Fibroblast of the aortic adventitia (primary cell): ENCODE data around the gene TMEM95. TPM values are rescaled to one million over a fixed set of nuclear protein-coding genes. Genes with fewer than 3 reads are reported as not detected.

Experiments used
- DNase-seq: peaks from one replicate; pipeline ENCODE4 v3.0.0-alpha.2; 2010; ENCODE audit warnings: low read depth
- H3K4me3 ChIP-seq: 2 replicates; pipeline ENCODE4 v1.5.1; 2011; ENCODE audit warnings: low read depth, mild to moderate bottlenecking, control low read depth, low read length, moderate library complexity
- CTCF ChIP-seq: IDR thresholded peaks from 2 replicates; pipeline ENCODE4 v1.5.1; 2011; ENCODE audit warnings: mild to moderate bottlenecking, low read length, control low read depth, inconsistent platforms; ENCODE audit not compliant: insufficient read depth
- total RNA-seq: library from RNA; depleted of rRNA; stranded (reverse); fragments of >200 nt; gene quantifications from 2 replicates; pipeline ENCODE4 v1.2.3, GENCODE V29; 2012; ENCODE audit warnings: low replicate concordance

The TMEM95 gene
- total RNA-seq, 1 donor: not detected

GRCh38 chr17:7324438-7324779 lies 30.5 kb upstream of the TMEM95 start:
- H3K4me3 ChIP-seq: no peak overlapping the region
- TF ChIP-seq CTCF: no peak
- no peak for DNase-seq

- DNase-seq: no peak
- no peak for TF ChIP-seq CTCF
- H3K4me3 ChIP-seq: no peak overlapping the region
These were observed 29.9 kb upstream of the TMEM95 start for GRCh38 chr17:7325031-7325528.

- no peak overlapping the region for H3K4me3 ChIP-seq
- TF ChIP-seq CTCF: no peak
- DNase-seq: no peak
These were observed 28.8 kb upstream of the TMEM95 start for GRCh38 chr17:7326186-7326585.

GRCh38 chr17:7327056-7327455 lies 27.9 kb upstream of the TMEM95 start:
- TF ChIP-seq CTCF: no peak
- H3K4me3 ChIP-seq: no peak overlapping the region
- DNase-seq: no peak

GRCh38 chr17:7327501-7327900 lies 27.5 kb upstream of the TMEM95 start:
- no peak for TF ChIP-seq CTCF
- DNase-seq: no peak
- H3K4me3 ChIP-seq: no peak overlapping the region

- peak overlapping the region; percentile 97 for H3K4me3 ChIP-seq
- no peak for TF ChIP-seq CTCF
- no peak for DNase-seq
These were observed 26.9 kb upstream of the TMEM95 start for GRCh38 chr17:7328009-7328408.

- TF ChIP-seq CTCF: no peak
- H3K4me3 ChIP-seq: peak within 1 kb of the TSS; percentile 97
- DNase-seq: no peak
These were observed 26.0 kb upstream of the TMEM95 start, which contains the start of gene NEURL4 for GRCh38 chr17:7328840-7329373. Gene NEURL4 (minus strand): TSS chr17:7329335. CDS start chr17:7329312, 23 bp downstream.
